ENCODE results near the gene GALC.

The GALC gene

DNA sequence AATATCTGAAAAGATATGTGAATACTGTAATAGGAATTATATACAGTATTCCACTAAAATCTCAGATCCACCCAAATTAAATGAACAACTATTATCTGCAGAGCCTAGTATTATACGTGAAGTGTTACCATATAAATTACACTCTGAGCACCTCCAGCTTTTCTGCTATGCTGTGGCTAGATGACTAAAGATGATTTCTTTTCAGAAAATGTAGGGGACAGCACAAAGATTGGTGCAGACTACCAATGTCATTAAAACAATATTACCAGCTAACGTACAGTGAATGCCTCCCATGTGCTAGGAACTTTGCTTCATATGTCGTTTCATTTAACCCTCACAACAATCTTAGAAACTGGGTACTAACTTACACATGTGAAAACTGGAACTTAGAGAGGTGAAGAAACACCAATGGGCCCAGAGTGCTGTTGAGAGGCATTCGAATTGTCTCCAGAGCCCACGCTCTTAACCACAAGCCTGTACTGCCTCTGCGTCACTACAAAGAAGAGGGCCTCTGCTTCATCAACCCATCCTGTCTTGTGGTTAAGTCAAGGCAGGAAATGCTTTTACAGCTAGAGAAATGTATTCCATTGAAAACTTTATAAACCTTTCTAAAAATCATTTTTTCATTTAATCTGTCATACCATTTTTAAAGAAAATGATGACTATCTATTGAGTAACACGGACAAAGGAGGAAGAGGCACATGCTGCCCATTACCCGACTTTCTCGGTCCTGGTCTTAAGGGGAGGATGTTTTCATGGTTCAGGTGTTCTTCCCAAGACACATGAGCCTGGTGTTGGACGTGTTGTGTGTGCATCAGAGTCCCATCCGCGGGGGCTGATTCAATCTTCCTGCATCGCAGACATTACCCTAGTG, 13.2 kb upstream of the GALC start:
- DNase-seq: no peak

DNA sequence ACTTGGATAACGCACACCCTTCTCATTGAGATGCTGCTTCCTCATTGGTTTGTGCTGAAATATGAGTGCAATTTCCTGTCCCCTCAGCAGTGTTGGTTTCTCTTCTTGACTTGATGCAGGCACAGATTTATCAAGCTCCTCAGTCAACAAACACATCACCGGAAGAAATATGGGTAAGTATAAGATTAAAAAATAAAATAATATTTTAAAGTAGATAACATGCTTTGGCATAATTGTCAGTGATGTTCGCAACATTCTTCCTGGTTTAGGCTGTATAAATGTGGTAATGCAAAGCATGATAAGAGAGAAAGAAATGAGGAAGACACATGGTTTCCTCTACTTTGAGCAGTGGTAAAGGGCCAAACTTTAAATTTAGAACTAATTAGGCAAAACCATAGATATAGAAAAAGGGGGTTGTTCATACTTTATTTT, 12.1 kb upstream of the GALC start, which contains the start of gene GPR65:
TSS of gene GPR65 (plus strand) at position 86 of the 432 bp plus-strand sequence. CDS start 5,713 bp downstream, outside the sequence.
- no peak for DNase-seq

DNA sequence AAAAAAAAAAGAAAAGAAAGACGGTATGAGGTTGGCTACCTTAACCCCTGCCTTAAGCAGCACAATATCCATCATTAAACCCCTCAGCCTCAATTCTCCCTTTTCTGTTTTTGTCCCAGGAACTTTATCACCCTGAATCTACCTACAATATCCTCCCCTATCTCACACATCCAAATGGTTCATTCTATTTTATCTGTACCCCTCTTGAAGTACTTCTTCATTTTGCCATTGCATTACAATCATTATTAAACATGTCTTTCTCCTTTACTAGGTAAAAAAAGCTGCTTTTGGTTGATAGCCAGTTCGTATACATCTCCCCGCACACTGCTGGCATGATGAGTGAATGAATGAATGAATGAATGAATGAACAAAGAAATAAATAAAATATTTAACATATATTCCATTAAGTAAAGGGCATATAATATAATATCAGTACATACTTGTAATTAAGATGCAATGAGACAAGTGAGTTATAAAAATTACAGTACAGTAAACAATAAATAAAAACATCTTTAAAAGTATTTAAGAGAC, 11.6 kb upstream of the GALC start:
- no peak for DNase-seq

DNA sequence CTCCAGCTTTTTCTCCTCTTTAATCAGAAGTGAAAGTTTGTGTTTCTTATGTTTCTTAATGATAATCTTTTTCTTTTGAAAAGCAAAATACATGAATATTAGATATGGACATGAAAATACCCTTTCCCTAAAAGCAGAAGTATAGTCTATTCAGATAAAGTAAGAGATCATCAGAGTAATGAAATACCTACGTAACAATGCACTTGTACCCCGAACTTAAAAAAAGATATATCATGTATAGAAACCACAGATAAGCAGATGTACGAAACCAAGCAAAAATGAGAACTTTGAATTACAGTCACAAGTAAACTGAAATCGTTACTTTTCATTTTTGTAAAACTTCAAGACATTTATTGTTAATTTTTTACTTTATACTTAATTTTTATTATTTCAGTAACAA, 10.4 kb upstream of the GALC start:
- DNase-seq: no peak

DNA sequence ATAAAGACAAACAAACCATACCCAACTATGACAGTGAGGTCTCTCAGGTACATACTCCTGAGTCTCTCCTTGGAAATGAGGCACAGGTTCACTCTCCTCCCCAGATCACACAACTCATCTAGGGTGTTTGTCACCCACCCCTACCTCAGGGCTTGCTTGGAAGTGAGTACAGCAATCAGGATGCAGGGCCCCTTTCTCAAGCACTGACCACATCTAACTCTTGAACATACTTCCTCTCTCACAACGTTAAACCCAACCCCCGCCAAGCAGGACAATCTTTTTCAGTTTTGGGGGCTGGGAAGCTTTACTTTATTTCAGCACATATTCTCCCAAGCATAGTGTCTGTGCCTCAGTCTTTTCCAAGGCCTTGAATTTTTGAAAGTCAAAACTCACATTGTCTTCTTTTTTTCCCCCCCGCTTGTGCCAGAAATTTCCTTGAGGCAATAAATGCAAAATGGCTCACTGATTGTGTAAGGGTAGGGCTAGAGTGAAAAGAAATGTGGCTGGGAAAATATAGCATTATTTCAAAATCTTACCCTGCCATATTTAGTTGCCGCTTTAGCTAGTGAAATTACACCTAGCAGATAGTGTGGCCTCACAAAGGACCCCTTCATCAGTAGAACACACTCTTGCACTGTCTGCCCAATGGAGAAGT, 9.6 kb upstream of the GALC start:
- no peak for DNase-seq

DNA sequence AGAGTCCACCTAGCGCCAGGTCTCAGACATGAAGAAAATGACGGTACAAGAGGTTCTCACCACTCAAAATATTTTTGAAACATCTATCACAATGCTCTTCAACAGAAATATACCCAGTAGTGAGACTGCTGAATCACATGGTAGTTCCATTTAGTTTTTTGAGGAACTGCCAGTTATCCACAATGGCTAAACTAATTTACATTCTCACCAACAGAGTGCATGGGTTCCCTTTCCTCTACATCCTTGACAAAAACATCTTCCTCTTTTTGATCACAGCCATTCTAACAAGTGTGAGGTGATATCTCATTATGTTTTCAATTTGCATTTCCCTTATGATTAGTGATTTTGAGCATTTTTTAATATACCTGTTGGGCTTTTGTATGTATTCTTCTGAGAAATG, 6.3 kb upstream of the GALC start:
- DNase-seq: no peak

DNA sequence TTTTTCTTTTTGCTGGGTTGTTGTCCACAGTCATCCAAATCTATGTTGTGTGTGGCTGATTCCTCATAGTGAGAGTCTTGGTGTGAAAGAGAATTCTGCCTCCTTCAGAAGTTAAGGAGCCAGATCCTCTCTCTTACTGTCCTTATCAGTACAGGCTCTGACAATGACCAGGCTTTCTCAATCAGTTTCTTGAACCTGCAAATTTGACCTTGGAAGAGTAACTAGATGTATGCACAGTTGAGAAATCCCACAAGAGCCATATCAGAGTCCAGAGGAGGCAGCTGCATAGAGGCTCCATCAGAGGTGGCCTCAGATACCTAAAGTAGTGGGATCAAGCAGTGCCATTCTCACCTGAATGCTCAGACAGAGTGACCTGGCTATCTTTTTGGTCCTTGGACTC, 5.5 kb upstream of the GALC start:
- DNase-seq: no peak

DNA sequence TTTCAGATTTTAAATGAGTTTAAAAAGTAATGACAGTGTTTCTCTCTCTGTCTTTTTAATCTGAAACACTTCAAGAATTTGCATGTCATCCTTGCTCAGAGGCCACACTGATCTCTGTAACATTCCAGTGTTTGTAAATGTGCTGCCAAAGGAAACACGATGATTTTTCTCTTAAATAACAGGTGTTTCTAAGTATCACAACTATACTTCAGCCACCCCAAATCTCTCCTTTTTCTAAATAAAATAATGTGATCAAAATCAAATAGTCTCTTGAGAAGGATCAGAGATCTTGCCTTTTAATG, 3.3 kb upstream of the GALC start:
- no peak for DNase-seq

DNA sequence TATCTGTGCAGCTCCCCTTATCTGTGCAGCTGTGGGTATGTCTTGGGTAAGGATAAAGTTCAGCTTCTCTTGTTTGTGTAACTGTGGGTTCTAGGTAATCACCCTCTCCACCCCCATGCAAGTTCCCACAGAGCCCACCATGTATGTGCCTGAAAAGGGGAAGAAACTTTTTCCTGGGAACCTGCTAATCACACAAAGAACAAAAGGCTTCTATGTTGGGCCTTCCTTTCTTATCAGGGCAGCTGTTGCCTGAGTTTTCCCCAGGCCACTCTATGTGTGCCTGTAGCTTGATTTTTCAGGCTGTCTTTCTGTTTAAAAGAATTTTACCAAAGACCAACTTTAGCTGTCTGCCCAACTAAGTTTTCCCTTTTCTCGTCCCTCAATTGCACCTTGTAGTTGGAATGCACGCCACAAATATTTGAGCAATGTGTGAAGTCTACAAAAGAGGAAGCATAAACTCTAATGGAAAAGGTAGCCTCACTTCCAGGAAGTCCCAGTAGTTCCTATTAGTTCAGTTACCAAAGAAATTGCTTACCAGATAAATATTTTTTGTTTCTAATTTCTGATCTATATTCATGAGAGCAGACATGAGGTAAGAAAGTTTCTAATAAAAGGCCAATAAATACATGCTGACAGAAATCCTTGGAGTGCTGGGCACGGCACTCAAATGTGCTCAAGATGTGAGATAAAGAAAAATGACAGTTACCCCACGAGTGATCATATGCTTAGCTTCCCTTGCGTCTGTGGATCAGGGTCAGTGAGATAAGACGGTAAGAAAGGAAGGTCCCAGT, 2.7 kb upstream of the GALC start:
- no peak for DNase-seq

DNA sequence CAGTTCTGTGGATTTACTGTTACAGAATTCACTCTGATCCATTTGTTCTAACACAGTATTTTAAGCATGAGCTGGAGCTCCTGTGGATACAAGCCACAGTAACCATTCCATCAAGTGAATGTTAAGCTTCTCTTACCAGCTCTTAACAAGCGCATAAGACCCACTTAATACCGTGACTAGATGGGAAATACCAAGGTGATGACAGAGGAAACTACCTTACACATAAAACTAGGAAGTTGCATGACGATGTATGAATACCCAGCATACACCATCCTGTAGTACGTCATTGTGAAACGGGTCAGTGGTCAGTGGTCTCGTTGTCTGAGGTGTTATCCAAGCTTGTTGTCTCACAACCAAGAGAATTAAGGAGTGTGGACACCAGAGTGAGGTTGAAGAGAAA, 2.0 kb upstream of the GALC start:
- DNase-seq: no peak

DNA sequence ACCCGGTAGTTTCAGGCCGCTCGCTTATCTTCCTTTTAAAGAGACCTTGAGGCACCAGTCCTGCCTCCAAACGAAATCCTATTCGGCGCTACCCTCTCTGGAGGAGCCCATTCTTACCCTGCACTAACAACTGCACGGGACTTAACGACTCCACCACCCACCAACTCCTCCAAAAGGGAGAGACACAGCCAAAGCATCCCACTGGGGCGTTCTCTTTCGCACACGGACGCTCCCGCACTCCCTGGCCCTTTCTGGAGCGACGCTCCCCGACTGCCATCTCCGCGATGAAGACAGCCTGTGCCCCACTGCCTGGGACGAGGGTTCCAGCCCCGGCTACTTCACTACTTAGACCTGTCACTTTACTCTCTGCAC, 650 bp downstream of the GALC start:
- DNase-seq: no peak

DNA sequence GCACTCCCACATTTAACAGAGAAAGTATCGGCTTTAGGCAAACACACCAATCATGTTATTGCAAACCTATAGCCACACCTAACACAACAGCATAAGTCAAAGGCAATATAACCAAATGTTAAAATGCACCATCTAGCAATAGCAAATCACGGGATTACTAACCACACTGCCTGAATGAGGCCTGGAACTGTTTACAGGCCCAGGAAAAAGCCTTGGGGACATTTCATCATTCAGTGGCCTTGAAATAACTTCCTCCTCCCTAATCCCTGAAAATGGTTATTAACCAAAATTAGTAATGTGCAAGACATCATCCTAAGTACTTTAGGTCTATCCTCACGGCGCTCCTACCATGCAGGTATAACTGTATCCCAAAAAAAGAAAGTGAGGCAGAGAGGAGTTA, 2.3 kb downstream of the GALC start:
- DNase-seq: no peak

DNA sequence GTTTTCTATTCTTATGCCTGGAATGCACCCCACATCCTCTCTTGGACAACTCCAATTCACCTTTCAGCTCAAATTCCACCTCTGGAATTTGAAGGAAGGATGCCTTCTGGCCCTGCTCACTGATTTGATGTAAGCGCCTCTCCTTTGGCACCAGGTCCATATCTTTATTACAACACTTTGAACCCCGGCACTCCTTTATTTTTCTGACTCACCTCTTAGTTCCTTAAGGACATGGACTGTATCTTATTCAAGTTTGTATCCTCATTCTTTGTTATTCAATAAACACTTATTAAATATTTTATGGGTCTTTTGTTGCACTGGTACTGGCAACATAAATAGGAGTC, 3.1 kb downstream of the GALC start:
- no peak for DNase-seq

DNA sequence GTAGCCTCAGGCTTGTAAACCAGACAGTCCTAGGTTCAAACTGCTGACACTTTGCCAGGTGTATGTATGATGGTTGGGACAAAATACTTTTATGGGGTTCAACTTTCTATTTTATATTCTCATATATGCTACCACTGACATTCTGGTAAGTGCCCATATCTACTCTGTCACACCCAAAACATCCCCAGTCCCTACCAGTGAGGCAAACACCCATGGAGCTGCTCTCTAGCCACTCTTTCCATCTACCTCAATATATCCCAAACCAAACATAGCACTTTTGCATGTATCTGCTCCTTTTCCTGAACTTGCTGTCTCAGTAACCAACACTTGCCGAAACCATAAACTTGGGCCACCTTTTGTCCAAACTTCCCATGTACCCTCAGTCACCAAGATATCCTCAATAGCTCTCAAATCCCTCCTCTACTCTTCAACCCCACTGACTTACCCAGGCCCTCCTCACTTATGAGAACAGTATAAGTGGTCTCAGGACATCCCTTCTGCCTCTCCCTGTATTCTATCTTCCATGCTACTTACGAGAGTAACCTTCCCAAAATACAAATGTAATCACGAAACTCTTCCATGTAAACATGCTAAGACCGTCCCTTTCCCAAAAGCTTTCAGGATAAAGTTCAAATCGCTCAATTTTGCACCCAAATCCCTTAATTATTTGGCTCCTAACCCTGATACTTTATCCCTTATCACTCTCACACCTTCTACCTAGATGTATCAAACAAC, 3.6 kb downstream of the GALC start:
- no peak for DNase-seq

DNA sequence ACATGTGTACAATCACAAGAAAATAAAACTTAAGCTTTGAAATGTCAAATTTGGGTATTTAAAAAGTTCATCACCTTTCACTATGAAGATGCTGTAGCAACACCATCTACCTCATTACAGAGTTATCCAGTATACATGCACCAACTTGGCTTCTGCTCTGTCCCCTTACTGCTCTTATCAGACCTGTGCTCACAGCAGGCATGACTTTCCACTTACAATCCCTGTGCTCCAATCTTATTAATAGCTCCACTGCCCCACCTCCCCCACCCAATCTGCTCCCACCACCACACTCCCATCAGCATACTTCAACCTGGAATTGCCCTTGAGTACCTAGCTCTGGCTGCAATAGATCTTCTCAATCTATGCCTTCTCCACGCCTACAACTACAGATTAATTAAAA, 13.3 kb downstream of the GALC start:
- DNase-seq: no peak

DNA sequence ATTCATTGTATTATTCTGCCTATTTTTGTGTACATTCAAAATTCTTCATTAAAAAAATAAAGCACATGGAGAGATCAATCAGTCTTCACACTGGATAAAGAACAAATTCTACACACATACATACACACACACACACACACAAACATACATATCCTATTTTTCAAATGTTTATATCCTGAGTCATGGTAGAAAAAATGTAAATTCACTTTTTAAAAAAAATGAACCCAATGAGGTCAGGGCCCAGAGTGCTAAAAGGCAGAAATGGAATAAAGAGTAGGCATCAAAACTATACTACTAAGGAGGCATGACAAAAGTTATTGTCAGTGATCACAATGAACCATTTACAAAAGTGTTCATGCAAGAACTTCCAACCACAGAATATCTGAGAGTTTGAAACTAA, 17.3 kb downstream of the GALC start:
- DNase-seq: no peak

DNA sequence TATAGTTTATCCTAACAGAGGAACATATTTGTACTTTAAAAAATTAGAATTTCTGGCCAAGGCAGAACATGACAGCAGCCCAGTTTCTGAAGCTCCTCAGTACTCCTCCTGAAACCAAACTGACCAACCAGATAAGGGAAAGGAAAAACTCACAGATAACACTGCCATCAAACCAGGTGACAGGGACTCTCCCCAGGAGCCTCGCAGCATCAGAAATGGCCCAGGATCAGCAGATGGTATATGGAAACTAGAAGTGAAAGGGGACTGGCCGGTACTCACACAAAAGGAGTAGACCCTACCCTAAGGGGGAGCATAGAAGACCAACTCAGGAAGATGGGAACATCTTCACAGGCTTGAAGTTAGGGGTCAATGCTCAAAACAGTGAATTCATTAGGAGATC, 22.0 kb downstream of the GALC start:
- no peak for DNase-seq

DNA sequence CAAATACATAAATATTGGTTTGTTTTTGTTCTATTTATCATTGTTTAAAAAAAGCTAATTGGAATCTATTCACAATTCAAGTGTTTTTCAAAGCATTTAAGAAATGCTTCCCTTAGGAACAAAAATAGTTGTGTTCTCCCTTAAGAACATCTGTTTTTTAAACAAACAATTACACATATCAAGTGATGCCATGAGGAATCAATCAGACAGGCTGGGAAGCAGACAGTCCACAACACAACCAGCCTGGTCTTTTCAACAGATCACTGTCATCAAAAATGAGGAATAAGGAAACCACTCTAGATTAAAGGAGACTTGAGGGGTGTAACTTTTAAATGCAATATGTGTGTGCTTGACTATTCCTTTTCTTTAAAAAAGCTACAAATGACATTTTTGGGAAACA, 25.5 kb downstream of the GALC start:
- no peak for DNase-seq

DNA sequence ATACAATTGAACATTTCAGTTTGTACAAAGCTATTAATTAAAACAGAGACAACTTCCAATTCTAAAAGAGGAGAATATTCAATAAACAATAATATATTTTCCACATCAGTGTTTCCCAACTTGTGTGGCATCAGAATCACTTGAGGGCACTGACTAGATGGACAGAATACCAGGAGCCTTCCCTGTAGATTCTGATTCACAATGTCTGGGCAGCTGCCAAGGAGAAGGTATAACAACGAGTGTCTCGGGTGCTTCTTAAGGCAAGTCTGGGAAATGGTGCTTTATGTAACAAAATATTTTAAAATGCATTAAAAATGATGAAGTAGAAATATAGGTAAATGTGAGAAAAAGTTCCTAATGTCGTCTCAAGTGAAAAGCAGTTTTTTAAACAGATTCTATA, 26.2 kb downstream of the GALC start:
- DNase-seq: no peak

DNA sequence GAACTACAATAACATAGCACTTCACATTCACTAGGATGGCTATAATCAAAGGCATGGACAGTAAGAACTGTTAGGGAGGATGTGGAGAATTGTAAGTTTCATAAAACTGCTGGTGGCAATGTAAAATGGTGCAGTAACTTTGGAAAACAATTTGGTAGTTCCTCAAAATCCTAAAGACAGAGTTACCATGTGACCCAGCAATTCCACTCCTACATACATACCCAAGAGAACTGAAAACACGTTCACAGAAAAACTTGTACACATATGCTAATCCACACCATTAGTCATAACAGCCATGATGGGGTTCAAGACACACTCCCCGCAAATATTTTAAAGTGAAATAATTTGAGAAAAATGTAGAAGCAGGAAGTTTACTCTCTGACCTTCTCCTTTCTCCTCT, 31.7 kb downstream of the GALC start:
- DNase-seq: no peak

DNA sequence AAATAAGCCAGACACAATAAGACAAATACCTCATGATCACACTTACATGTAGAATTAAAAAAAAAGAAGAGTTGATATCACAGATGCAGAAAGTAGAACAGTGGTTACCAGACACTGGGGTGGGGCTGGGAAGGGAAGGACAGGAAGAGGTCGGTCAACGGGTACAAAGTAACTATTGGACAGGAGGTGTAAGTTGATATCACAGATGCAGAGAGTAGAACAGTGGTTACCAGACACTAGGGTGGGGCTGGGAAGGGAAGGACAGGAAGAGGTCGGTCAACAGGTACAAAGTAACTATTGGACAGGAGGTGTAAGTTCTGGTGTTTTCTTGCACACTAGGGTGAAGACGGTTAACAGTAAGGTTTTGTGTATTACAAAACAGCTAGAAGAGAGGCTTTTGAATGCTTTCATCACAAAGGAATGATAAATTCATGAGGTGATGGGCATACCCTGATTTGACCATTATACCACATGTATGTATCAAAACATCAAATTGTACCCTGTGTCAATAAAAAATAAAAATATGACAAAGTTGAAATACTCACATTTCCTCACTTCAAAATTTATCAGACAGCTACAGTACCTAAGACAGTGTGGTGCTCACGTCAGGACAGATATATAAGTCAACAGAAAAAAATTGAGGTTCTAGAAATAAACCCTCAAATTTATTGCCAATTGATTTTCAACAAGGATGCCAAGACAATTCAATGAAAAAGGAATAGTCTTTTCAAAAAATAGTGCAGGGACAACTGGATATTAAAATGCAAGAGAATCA, 32.8 kb downstream of the GALC start:
- DNase-seq: no peak

DNA sequence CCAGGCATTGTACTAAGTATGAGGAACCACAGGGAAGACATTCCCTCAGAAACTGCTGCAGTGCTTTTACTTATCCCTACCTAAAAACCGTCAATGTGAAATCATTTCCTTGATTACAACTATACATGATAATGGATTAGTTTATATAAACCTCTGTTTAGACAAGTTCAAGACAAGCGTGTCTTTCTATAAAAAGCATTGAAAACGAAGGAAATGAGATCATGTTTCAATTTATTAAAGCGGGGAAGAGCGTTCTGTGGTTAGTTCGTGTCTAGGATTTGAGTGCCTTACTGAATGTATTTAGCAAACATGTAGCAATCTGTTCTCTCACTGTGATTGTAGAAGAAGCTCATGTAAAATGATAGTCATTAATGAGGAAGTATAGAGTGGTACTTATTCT, 37.5 kb downstream of the GALC start:
- no peak for DNase-seq

Data from NCI-H2029 (cell line).